Endothelial cell of umbilical vein (primary cell): ENCODE results near the gene ARHGEF38.

Source experiments
- CTCF ChIP-seq, 2 donors: IDR thresholded peaks; 1 replicate in 1 of 2; 2 replicates in 1 of 2; pipeline ENCODE4 v1.5.1; 2011; ENCODE audit warnings: low read length in 2 of 2, mild to moderate bottlenecking in 2 of 2, moderate library complexity in 2 of 2, control low read depth in 1 of 2, inconsistent platforms in 1 of 2, low read depth in 1 of 2; ENCODE audit not compliant: insufficient read depth in 1 of 2; ENCODE audit errors: extremely low read depth in 1 of 2
- EZH2 ChIP-seq: IDR thresholded peaks from 2 replicates; pipeline ENCODE4 v1.6.1; 2012; ENCODE audit warnings: borderline replicate concordance, low read depth, mild to moderate bottlenecking, moderate library complexity, low read length, inconsistent platforms; ENCODE audit not compliant: severe bottlenecking
- FOS ChIP-seq: IDR thresholded peaks from 2 replicates; pipeline ENCODE4 v1.6.1; 2011; ENCODE audit warnings: mild to moderate bottlenecking, low read length, moderate library complexity, borderline replicate concordance; ENCODE audit not compliant: insufficient read depth
- GATA2 ChIP-seq: IDR thresholded peaks from 2 replicates; pipeline ENCODE4 v1.7.0; 2011; ENCODE audit warnings: low read depth, mild to moderate bottlenecking, moderate library complexity, mixed read lengths, low read length; ENCODE audit not compliant: insufficient read length, insufficient read depth
- JUN ChIP-seq: IDR thresholded peaks from 2 replicates; pipeline ENCODE4 v1.6.1; 2011; ENCODE audit warnings: borderline replicate concordance, low read depth; ENCODE audit not compliant: insufficient read length, insufficient read depth
- MAX ChIP-seq: IDR thresholded peaks from 2 replicates; pipeline ENCODE4 v1.6.1; 2011; ENCODE audit not compliant: insufficient read depth, insufficient read length
- MYC ChIP-seq: IDR thresholded peaks from one replicate; pipeline ENCODE4 v1.6.1; 2011; ENCODE audit warnings: mild to moderate bottlenecking, low read depth, low read length
- POLR2A ChIP-seq: IDR thresholded peaks from 2 replicates; pipeline ENCODE4 v1.6.1; 2012; ENCODE audit warnings: low read depth, mild to moderate bottlenecking, control low read depth, low read length
- POLR2AphosphoS5 ChIP-seq: IDR thresholded peaks from 2 replicates; pipeline ENCODE4 v1.6.1; 2012; ENCODE audit warnings: low read depth, mild to moderate bottlenecking, control low read depth, low read length, moderate library complexity; ENCODE audit not compliant: insufficient read depth

DNA sequence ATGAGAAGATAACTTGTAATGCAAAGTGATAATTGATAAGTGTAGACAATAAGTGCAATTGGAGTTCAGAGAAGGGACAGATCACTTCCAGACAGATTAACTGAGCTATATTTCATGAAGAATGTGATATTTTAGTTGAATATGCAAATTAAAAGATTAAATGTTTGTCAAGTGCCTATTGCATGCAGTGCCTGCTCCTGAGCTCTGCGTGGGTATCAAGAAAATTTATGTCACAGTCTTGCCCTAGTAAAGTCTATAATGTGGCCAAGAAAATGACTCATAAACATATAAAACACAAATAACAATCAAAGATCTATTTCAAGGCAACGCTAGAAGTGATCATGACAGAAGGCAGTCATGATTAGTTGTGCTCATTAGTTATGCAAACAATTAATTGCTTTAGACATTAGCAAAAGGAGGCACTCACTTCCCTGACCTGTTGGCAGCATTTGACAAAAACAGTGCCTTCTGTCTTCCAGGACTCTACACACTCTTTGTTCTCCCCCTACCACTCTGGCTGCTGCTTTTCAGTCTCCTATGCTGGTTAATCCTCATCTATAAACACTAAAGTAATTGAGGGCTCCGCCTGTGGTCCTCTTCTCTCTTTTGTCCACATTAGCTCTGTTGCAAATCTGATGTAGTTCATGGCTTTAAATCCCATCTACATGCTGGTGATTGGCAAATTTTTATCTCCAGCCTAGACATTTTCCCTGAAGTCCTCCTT lies 47.7 kb downstream of the ARHGEF38 start:
- TF ChIP-seq JUN (no peak), POLR2A (no peak), EZH2 (no peak), MAX (no peak), CTCF (IDR thresholded peaks at IDR 0.05; ENCODE audit: extremely low read depth in 1 of 2, insufficient read depth in 1 of 2, low read depth in 1 of 2, low read length in 2 of 2) (no peak), FOS (no peak), POLR2AphosphoS5 (no peak), MYC (no peak), GATA2 (no peak)
